Keratinocyte (primary cell): Measurements from ENCODE around the gene CTDSPL2. TPM values are rescaled to one million over a fixed set of nuclear protein-coding genes. Genes with fewer than 3 reads are reported as not detected.

Experiments
- DNase-seq: peaks from one replicate; pipeline ENCODE4 v3.0.0-alpha.2; 2011; ENCODE audit warnings: low read depth, missing footprints, low spot score
- FAIRE-seq: peaks from 2 replicates; lab custom pipeline; 2011; peaks lifted over from hg19 to GRCh38; lab: Jason Lieb, UNC
- H2AFZ ChIP-seq: 2 replicates; pipeline ENCODE4 v1.6.0; 2012; ENCODE audit warnings: low read length, control low read depth, inconsistent platforms; ENCODE audit not compliant: control insufficient read depth
- H3K27ac ChIP-seq: 2 replicates; pipeline ENCODE4 v1.5.1; 2011; ENCODE audit warnings: low read length; ENCODE audit not compliant: control insufficient read depth, insufficient read depth
- H3K27me3 ChIP-seq: 3 replicates; pipeline ENCODE4 v1.6.0; 2011; ENCODE audit warnings: low read length; ENCODE audit not compliant: control insufficient read depth, insufficient read depth; ENCODE audit errors: extremely low read depth
- H3K36me3 ChIP-seq, 2 experiments: 2 replicates in 1 of 2; 3 replicates in 1 of 2; pipeline ENCODE4 v1.5.1; 2011; ENCODE audit warnings: low read length in 2 of 2, mild to moderate bottlenecking in 1 of 2; ENCODE audit not compliant: control insufficient read depth in 2 of 2, insufficient read depth in 2 of 2; ENCODE audit errors: extremely low read depth in 1 of 2
- H3K4me1 ChIP-seq: 3 replicates; pipeline ENCODE4 v1.5.1; 2011; ENCODE audit warnings: low read length; ENCODE audit not compliant: control insufficient read depth, insufficient read depth; ENCODE audit errors: extremely low read depth
- H3K4me2 ChIP-seq: 3 replicates; pipeline ENCODE4 v1.6.0; 2011; ENCODE audit warnings: low read depth, low read length; ENCODE audit not compliant: control insufficient read depth, insufficient read depth; ENCODE audit errors: extremely low read depth
- H3K4me3 ChIP-seq, 3 experiments: fragments of 200-600 bp in 1 of 3; sonication (generic) in 1 of 3; 2 replicates in 2 of 3; 3 replicates in 1 of 3; pipeline ENCODE4 v1.5.1; 2011 to 2016; ENCODE audit warnings: low read length in 3 of 3, mild to moderate bottlenecking in 3 of 3, control low read depth in 2 of 3, inconsistent platforms in 1 of 3, low read depth in 1 of 3, mixed read lengths in 1 of 3, mixed run types in 1 of 3, moderate library complexity in 1 of 3; ENCODE audit not compliant: control insufficient read depth in 2 of 3, insufficient read depth in 2 of 3; ENCODE audit errors: extremely low read depth in 1 of 3
- H3K79me2 ChIP-seq: 2 replicates; pipeline ENCODE4 v1.6.0; 2012; ENCODE audit warnings: low read length; ENCODE audit not compliant: control insufficient read depth, insufficient read depth
- H3K9ac ChIP-seq: 3 replicates; pipeline ENCODE4 v1.6.0; 2011; ENCODE audit warnings: low read length; ENCODE audit not compliant: control insufficient read depth, insufficient read depth; ENCODE audit errors: extremely low read depth
- H3K9me1 ChIP-seq: 3 replicates; pipeline ENCODE4 v1.6.0; 2011; ENCODE audit warnings: low read length; ENCODE audit not compliant: control insufficient read depth, insufficient read depth; ENCODE audit errors: extremely low read depth
- H3K9me3 ChIP-seq: 2 replicates; pipeline ENCODE4 v1.5.1; 2012; ENCODE audit warnings: low read depth, low read length; ENCODE audit not compliant: control insufficient read depth
- H4K20me1 ChIP-seq: 3 replicates; pipeline ENCODE4 v1.6.0; 2011; ENCODE audit warnings: low read length; ENCODE audit not compliant: control insufficient read depth, insufficient read depth; ENCODE audit errors: extremely low read depth
- CTCF ChIP-seq, 3 experiments: IDR thresholded peaks in 1 of 3; conservative IDR thresholded peaks in 1 of 3; optimal IDR thresholded peaks in 1 of 3; 2 replicates in 2 of 3; 3 replicates in 1 of 3; pipeline versions ENCODE3 to v1.5.1; 2011; ENCODE audit warnings: low read length in 3 of 3, mild to moderate bottlenecking in 3 of 3, moderate library complexity in 2 of 3, control low read depth in 1 of 3, inconsistent platforms in 1 of 3; ENCODE audit not compliant: insufficient read depth in 2 of 3; ENCODE audit errors: extremely low read depth in 1 of 3
- EZH2 ChIP-seq: IDR thresholded peaks from one replicate; pipeline ENCODE4 v1.6.1; 2012; ENCODE audit warnings: inconsistent platforms, mild to moderate bottlenecking, low read length, moderate library complexity
- dilution Hi-C: fragments of 300-500 bp; cut with MboI; formaldehyde crosslinking; loops from one replicate; pipeline ENCODE4 v1.7.0; 2020; ENCODE audit warnings: low sequenced_read_pairs; ENCODE audit not compliant: extremely low pct_ligation_motif_present
- polyA plus RNA-seq, 5 experiments: library from polyadenylated mRNA; depleted of rRNA in 3 of 5; stranded (reverse) in 3 of 5; stranded (forward) in 1 of 5; unstranded in 1 of 5; fragments of >200 nt; gene quantifications; 1 replicate in 1 of 5; 2 replicates in 3 of 5; 3 replicates in 1 of 5; pipeline versions ENCODE4 v1.2.1 to v1.2.3, GENCODE V29; 2011 to 2012; ENCODE audit warnings: missing spikeins in 2 of 5, low read depth in 1 of 5, low replicate concordance in 1 of 5

CTDSPL2 gene
- polyA plus RNA-seq, 1 donor (not counting 4 experiments of a cell fraction or from before 2014, with no cell fraction given), result 19.2 TPM

GRCh38 chr15:44568338-44568737 is 140.9 kb downstream of the CTDSPL2 start:
- no peak overlapping the region for H3K4me2 ChIP-seq
- H3K9me1 ChIP-seq, result no peaks in the 10 kb centered on the region
- no peak overlapping the region for H3K4me3 ChIP-seq
- dilution Hi-C loops, result no loop called here
- no peak overlapping the region for H3K9ac ChIP-seq
- no peaks in the 10 kb centered on the region for H3K9me3 ChIP-seq
- no peak for FAIRE-seq
- H3K27ac ChIP-seq, result no peak overlapping the region
- no peaks in the 10 kb centered on the region for H3K27me3 ChIP-seq
- H3K79me2 ChIP-seq, result no peaks in the 10 kb centered on the region
- no peak for DNase-seq
- H4K20me1 ChIP-seq, result no peaks in the 10 kb centered on the region
- H3K36me3 ChIP-seq, result peaks cover 16 to 39% of the 10 kb centered on the region in 2 experiments
- H2AFZ ChIP-seq, result no peak overlapping the region
- TF ChIP-seq CTCF (optimal IDR thresholded peaks at IDR 0.05 in 1 of 3, IDR thresholded peaks at IDR 0.05 in 1 of 3, conservative IDR thresholded peaks at IDR 0.05 in 1 of 3; ENCODE audit: extremely low read depth in 1 of 3, insufficient read depth in 2 of 3, low read length in 3 of 3) (no peak), EZH2 (no peak)
- no peaks in the 10 kb centered on the region for H3K4me1 ChIP-seq

- Histone ChIP-seq H3K27me3 (no peaks in the 10 kb centered on the region), H3K27ac (no peak overlapping the region), H3K4me1 (no peaks in the 10 kb centered on the region), H3K9me3 (no peaks in the 10 kb centered on the region), H3K9me1 (no peaks in the 10 kb centered on the region), H3K9ac (no peak overlapping the region), H3K36me3 (peaks cover 18 to 35% of the 10 kb centered on the region in 2 experiments), H3K79me2 (no peaks in the 10 kb centered on the region), H4K20me1 (no peaks in the 10 kb centered on the region), H3K4me2 (no peak overlapping the region), H3K4me3 (no peak overlapping the region), H2AFZ (no peak overlapping the region)
- dilution Hi-C loops, result no loop called here
- TF ChIP-seq EZH2, result no peak
- no peak for TF ChIP-seq CTCF (optimal IDR thresholded peaks at IDR 0.05 in 1 of 3, IDR thresholded peaks at IDR 0.05 in 1 of 3, conservative IDR thresholded peaks at IDR 0.05 in 1 of 3; ENCODE audit: extremely low read depth in 1 of 3, insufficient read depth in 2 of 3, low read length in 3 of 3)
- DNase-seq (no peak), FAIRE-seq (no peak)
These were observed 141.9 kb downstream of the CTDSPL2 start for GRCh38 chr15:44569316-44569715.
